GM19099 (cell line): ENCODE data around the gene ITIH4.

Experiments used
- POLR2A ChIP-seq: IDR thresholded peaks from 3 replicates; pipeline ENCODE4 v1.6.1; 2011; ENCODE audit warnings: low read depth; ENCODE audit not compliant: insufficient read length; ENCODE audit errors: extremely low read depth

ITIH4 gene

DNA sequence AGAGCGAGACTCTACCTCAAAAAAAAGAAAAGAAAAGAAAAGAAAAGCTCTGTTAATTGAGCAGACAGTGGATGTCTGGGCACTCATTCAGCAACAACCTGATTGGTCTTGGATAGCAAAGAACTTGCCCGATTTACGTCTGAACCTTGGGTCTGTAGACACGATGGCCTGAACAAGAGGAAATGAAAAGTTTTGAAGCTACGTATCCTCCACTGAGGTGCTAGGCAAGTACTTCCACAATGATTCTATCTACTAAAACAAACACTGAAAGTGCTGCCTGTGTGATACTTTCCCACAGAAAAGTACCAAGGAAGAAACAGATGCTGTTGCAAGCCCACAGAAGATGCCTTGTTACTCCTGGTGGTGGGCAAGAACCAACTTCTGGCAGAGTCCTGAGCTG, 26.2 kb upstream of the ITIH4 start:
- TF ChIP-seq POLR2A: no peak

DNA sequence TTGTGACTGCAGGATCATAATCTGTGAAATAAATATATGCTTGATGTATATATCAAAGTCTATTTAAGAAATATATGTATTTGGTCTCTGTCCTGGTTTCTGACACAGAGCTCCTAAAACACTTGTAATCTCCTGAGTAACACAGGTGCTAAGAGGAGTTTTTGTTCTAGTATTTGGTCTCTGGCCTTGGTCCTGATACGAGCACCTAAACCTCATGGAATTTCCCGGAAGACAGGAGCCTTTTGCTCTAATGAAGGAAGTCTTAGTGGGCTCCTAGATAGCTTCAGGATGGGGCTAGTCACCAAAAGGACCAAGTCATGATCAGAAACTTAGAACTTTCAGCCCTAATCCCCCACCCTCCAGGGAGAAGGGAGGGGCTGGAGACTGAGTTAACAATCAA, 23.5 kb upstream of the ITIH4 start:
- TF ChIP-seq POLR2A: no peak

DNA sequence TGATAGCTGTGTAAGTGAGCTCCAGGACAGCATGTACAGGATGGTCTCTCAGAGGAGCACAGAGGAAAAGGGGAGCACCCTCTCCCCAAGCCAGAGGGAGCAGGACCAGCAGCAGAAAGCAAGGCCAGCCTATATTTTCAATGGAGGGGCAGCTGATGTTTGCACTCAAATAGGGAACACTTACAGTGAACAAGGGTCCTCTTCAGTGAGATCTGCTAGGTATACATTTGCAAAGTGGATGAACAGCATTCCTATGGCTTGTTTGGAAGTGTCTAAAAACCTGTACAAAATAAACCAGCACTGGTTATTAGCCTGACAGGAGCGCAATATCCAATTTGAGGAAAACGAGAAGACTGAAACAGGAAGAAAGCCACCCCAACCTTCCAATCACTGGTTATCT, 21.9 kb upstream of the ITIH4 start:
- no peak for TF ChIP-seq POLR2A

DNA sequence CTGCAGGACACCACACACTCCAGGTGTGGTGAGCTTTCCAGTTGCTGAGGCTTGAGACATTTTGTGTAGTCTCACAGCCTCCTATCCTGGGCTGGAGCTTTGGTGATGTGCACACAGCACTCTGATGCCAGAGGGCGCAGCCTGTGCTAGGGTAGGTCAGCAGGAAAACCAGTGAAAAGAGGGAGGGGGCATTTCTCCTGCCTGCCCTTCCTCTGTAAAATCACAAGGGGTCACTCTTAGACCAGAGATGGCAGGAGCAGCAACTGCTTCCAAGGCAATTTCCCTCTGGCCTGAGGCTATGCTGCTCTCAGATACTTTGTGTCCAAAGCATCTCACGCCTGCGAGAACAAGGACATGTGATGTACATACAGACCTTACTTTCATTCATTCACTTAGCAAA, 20.9 kb upstream of the ITIH4 start:
- TF ChIP-seq POLR2A: no peak

DNA sequence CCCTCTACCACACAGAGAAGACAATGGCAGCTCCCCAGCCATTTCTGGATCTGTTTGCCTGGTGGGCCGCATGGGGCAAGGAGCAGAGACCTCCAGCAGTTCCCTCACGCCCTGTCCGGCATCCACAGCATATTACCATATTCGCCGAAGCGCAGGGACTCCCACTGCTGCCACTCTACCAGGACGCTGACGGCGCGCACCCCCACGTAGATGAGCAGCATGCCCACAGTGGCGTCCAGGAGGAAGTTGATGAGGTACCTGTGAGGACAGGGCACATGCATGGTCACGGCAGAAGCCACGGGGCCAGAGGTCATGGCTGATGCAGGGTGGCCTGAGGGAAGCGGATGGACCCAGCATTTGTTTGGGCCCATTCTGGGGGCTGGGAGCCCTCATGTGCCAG, 19.2 kb upstream of the ITIH4 start:
- no peak for TF ChIP-seq POLR2A

DNA sequence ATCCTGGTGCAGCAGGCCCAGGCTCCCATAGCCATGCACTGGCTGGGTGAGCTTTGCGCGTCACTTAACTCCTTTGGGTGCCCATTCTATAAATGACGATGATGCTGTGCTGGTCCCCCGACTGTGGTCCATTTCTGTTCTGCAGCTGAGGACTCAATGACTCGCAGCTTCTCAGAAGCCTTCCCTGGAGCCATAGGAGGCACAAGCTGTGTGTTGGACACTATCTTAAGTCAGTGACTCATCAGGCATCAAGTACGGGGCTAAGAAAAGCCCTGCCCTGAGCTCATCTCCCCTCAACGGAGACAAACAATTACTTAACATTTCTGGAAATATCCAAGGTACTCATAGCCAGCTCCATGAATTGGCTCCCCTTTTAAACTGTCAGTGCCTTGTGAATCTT, 18.1 kb upstream of the ITIH4 start:
- no peak for TF ChIP-seq POLR2A

DNA sequence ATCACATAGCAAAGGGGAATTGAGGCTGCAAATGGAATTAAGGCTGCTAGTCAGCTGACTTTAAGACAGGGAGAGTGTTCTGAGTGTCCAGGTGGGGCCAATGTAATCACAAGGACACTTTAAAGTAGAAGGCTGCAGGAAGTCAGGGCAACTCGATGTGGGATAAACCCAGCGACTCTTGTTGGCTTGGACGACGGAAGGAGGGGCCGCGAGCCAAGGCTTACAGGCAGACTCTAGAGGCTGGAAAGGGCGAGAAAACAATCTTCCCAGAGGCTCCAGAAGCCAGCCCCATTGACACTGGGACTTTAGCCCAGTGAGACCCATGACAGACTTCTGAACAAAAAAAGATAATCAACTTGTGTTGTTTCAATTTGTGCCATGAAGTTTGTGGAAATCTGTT, 17.3 kb upstream of the ITIH4 start:
- no peak for TF ChIP-seq POLR2A

DNA sequence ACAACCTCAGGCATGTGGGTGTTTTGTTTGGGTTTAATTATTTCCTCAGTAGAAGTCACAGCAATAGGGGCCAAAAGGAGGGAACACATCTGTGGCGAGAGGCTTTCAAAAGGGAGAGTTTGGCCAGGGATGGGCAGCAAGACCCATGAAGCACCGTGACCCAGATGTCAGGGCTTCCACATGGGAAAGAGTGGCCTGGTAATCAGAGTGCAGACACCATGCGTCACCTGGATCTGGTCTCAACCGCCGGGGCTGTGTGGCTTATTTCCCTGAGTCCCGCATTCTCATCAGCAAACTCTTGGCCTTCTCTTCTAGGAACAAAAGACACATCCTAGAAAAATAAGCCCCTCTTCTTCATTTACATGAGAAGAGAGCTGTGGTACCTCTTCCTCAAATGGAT, 16.8 kb upstream of the ITIH4 start:
- TF ChIP-seq POLR2A: no peak

DNA sequence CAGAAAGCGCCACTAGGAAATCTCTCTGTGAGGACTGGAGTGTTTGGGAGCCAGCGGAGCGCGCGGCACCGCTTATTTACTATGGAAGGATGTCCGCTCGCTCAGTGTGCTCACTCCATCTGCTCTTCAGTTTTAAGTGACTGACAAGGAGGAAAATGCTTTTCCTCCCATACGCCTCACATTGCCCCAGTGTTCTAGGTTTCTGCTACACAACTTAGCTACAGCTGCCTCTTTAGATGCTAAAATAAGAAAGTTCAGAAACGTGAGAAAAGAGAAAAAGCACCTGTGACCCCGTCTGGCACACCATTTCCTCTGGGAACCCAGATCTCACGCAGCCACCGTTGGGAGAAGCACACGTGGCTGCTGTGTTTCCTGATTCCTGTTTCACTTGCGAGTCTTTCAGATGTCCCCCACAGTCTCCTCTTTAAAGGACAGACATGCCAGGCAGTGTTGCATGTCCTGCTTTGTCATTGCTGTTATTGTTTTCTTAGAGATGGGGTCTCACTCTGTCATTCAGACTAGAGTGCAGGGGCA, 16.0 kb upstream of the ITIH4 start:
- TF ChIP-seq POLR2A: no peak

DNA sequence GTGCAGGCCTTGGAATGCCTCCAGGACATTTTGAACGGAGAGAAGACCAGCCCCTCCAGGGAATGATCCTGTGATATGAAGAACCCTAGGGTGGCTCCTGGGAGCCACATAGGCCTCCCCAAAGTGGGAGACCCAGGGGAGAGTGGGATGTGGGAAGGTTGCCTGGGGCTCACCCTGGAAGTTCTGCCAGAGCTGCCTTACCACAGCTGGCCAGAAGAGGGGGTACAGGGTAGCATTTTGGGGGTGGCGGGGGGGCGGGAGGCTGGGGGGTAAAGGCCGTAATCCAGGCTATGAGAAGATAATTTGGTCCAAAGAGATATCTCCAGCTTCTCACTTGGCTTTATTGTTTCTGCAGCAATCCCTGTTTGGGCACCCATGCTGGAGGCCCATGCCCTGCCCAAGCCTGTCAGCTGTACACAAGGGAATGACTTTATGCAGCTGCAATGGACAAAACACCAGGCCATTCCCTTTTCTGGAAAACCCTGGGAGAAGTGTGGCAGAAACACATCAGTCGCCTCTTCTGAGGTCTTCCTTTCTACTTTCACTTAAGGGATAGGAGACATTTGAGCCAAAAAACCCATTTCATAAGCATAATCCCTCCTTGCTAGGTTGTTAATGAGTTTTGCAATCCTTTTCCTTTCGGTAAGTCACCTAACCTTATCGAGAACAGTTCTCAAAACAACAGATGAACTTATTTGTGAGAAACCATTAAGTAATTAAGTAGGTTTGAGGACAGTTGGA, 15.4 kb upstream of the ITIH4 start:
- no peak for TF ChIP-seq POLR2A

DNA sequence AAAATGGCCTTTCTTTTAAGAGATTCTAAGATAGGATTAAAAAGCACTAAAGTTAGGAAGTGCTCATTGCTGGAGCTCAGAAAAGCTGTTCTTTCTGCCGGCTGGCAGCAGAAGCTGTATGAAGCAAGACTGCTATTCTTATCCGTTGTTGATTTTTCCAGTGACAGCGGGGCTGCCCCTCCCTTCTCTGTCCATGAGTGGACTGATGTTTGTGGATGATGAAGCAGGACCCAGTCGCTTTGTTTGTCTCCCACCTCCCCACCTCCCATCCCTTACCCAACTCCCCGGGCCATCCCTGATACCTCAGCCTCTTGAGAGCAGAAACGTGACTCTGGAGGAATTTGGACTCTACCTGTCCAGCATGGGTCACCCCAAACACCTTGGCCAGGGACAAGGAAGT, 14.7 kb upstream of the ITIH4 start:
- no peak for TF ChIP-seq POLR2A

DNA sequence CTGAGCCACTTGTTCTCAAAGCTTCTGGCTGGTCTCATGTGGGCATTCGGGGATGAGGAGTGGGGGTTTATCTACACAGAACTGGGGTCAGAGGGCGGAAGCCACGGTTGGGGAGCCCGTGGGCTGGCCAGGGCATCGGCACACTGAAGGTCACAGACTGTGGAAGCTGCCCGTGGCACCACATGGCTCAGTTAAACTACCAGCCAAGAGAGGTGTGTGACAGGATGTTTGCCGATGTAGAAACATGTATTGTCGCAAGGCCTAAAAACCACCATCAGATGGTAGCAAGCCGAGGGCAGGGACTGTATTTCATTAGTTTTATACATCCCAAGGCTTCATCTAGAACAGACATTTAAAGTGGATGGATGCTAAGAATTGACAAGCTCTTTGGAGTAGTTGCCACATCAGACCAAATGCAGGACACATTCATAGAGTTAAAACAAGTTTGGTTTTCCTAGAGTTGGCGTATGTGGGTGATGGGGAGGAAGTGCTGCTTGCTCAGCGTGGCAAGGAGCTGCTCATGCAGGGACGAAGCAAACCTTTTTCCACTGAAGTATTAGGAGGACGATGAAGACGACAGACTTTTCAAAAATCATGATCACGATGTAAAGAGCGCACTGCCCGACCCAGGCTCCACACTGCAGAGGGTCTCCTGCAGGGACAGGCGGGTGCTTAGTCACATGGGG, 14.0 kb upstream of the ITIH4 start:
- no peak for TF ChIP-seq POLR2A

DNA sequence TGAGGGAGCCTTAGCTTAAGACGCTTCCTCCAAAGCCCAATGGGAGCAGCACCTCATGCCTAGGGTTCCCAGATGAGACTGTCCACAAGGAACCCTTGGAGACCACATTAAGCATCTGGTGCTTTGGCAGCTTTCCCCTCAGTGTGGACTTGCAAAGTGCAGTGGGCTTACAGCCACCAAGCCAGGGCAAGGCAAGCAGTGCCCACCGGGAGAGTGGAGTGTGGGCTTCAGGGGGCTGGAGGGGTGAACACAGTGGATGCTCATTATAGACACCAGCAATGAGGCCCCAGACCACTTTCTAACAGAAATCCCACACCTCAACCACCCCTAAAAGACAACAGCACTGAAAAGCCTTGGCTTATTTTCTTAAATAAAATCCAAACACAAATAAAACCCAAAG, 13.4 kb upstream of the ITIH4 start:
- TF ChIP-seq POLR2A: no peak

DNA sequence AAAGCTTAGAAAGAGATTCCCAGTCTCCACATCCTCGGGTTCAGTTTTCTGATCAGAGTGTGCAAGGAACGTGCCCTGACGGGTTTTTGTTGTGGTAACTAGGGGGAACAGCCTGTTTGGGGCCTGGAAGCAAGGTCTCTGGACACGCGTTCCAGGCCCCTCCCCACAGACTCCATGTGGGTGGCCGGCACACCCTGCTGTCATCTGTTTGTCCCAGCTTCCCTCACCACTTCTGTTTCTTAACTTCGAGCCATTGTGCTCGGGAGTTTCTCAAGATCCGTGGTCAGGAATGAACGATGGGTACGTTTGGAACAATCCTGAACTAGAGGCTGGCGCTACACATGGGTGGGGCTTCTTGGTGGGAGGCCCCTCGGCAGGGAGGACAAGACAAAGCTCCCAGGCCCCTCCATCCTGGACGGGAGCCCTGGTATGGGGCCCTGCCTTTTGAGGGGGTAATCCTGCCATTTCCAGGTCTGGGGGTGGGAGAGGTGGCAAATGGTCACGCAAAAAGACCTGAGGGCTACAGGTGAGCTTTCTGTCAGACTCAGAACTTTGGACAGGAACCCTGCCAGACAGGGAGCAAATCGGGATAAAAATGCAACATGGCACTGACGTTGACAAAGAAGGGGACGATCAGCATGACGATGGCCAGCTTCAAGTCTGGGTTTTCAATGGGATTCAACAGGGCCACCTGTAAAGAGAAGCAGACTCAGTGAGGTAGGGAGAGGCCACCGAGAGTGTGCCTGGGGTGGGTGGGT, 12.8 kb upstream of the ITIH4 start:
- no peak for TF ChIP-seq POLR2A

DNA sequence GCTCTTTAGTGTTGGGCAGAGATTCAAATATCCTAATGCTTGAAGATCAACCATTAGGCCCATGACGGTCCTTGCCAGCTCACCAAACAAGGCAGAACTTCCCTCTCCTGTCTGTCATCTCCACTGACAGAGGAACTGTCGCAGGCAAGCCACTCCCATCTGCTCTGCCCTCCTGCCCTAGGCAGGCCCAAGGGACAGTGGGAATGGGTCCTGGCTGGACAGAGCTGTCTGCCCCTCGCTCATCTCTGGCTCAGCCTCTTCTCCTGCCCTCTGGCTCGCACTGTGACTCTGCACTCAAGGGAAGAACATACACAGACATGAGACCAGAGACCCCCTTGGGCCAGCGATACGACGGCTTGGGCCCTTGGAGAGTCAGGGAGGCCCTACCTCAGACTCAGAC, 12.0 kb upstream of the ITIH4 start:
- no peak for TF ChIP-seq POLR2A

DNA sequence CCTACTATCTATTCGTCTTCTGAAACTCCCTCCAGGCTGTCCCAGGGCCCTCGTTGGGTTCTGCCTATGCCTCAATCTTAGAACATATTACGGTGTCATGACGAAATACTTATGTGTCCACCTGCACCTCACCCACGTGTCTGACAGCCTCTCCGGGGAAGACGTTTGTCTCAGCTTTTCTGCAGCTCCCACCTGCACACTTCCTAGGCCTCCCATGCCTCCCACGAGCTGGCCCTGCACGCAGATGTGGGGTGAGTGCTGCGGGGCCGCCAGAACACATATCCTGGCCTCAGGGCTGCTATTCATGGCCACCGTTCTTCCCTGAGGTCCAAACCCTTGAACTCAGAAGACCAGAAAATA, 11.5 kb upstream of the ITIH4 start:
- TF ChIP-seq POLR2A: no peak

DNA sequence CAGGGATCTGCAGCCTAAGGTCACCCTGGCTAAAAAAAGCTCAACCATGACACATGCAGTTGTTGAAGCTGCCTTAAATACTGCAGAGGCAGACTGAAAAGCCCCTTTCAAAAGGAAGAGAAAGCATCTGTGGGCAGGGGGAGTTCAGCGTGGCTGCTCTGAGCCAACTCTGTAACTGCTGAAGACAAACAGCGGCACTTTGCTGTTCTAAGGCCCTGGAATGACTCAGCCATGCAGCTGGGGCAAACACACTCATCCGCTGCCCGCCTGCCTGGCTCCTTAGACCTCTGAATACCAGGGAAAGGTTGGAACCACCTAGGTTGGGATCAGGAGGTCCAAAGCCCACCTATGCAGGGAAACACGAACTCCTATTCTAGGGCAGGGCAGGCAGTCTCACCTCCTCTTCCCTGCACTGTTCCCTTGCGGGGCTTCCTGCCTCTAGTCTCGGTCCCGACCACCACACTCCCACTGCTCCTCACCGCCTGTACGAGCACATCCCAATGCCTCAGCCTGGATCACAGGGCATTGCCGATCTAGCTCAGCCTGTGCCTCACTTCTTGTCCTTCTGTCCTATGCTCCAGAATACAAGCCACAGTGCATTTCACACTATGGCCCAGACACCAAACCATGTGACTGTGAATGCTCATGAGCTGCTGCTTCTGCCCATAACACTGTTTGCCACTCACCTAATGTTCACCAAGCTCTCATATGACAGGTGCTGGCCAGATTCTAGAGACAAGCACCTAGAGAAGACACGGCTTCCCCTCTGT, 10.9 kb upstream of the ITIH4 start:
- no peak for TF ChIP-seq POLR2A
